Liver (tissue), 9 donors: ENCODE measurements around the gene SAFB. TPM values are rescaled to one million over a fixed set of nuclear protein-coding genes. Genes with fewer than 3 reads are reported as not detected.
A peak's percentile ranks its signal among the peaks of the same experiment; 100 is the strongest.

Experiments used
- DNase-seq: peaks from one replicate; pipeline ENCODE4 v3.0.0-alpha.2; 2017; ENCODE audit warnings: low spot score
- H3K27ac ChIP-seq, 2 donors: one replicate each; pipeline ENCODE4 v1.7.0; 2013; ENCODE audit warnings: inconsistent platforms in 2 of 2, low read length in 2 of 2, control low read depth in 1 of 2, low read depth in 1 of 2, mild to moderate bottlenecking in 1 of 2
- H3K27me3 ChIP-seq, 4 donors: one replicate each; pipeline versions ENCODE4 v1.6.1 to v1.7.0; 2013; ENCODE audit warnings: low read length in 3 of 4, inconsistent platforms in 1 of 4, mild to moderate bottlenecking in 1 of 4, moderate library complexity in 1 of 4; ENCODE audit not compliant: control insufficient read depth in 4 of 4, insufficient read depth in 4 of 4
- H3K36me3 ChIP-seq, 4 donors: one replicate each; pipeline versions ENCODE4 v1.6.1 to v1.7.0; 2013; ENCODE audit warnings: low read length in 3 of 4, mild to moderate bottlenecking in 3 of 4, low read depth in 1 of 4, moderate library complexity in 1 of 4; ENCODE audit not compliant: control insufficient read depth in 4 of 4, insufficient read depth in 3 of 4
- H3K4me1 ChIP-seq, 4 donors: one replicate each; pipeline versions ENCODE4 v1.6.1 to v1.7.0; 2013; ENCODE audit warnings: low read length in 3 of 4, mild to moderate bottlenecking in 3 of 4, moderate library complexity in 1 of 4; ENCODE audit not compliant: control insufficient read depth in 4 of 4, insufficient read depth in 4 of 4
- H3K4me3 ChIP-seq, 3 donors: one replicate each; pipeline versions ENCODE4 v1.6.1 to v1.7.0; 2013; ENCODE audit warnings: low read length in 3 of 3, control low read depth in 1 of 3, low read depth in 1 of 3, mild to moderate bottlenecking in 1 of 3
- H3K9ac ChIP-seq, 2 donors: one replicate each; pipeline ENCODE4 v1.7.0; 2013; ENCODE audit warnings: low read length in 2 of 2, mild to moderate bottlenecking in 2 of 2, moderate library complexity in 2 of 2, control low read depth in 1 of 2, low read depth in 1 of 2
- H3K9me3 ChIP-seq, 4 donors: one replicate each; pipeline versions ENCODE4 v1.6.1 to v1.7.0; 2013; ENCODE audit warnings: low read length in 3 of 4; ENCODE audit not compliant: control insufficient read depth in 4 of 4
- ATF3 ChIP-seq: IDR thresholded peaks from 2 replicates; pipeline ENCODE4 v1.6.1; 2016; ENCODE audit warnings: antibody characterized with exemption
- CTCF ChIP-seq: fragments of 150-350 bp; IDR thresholded peaks from 2 replicates; pipeline ENCODE4 v1.5.1; 2017; ENCODE audit warnings: improper control_type of control experiment, low read depth, low read length; ENCODE audit not compliant: missing input control
- EGR1 ChIP-seq, 2 donors: IDR thresholded peaks; 2 replicates each; pipeline ENCODE4 v1.6.1; 2016 to 2018; ENCODE audit warnings: antibody characterized with exemption in 2 of 2, low read depth in 2 of 2
- FOXA1 ChIP-seq: IDR thresholded peaks from 2 replicates; pipeline ENCODE4 v1.6.1; 2016; ENCODE audit warnings: antibody characterized with exemption
- FOXA2 ChIP-seq: IDR thresholded peaks from 2 replicates; pipeline ENCODE4 v1.6.1; 2016; ENCODE audit warnings: antibody characterized with exemption
- GABPA ChIP-seq, 2 donors: IDR thresholded peaks in 1 of 2; conservative IDR thresholded peaks in 1 of 2; 2 replicates each; pipeline ENCODE4 v1.6.1; 2016; ENCODE audit warnings: antibody characterized with exemption in 2 of 2, mild to moderate bottlenecking in 1 of 2, moderate library complexity in 1 of 2
- HNF4A ChIP-seq, 2 donors: conservative IDR thresholded peaks; 2 replicates each; pipeline ENCODE4 v1.6.1; 2016; ENCODE audit warnings: antibody characterized with exemption in 2 of 2, mild to moderate bottlenecking in 2 of 2
- HNF4G ChIP-seq: IDR thresholded peaks from 2 replicates; pipeline ENCODE4 v1.6.1; 2016; ENCODE audit warnings: antibody characterized with exemption
- JUND ChIP-seq, 2 donors: IDR thresholded peaks; 2 replicates each; pipeline ENCODE4 v1.6.1; 2016; ENCODE audit warnings: antibody characterized with exemption in 2 of 2
- NR2F2 ChIP-seq: IDR thresholded peaks from 2 replicates; pipeline ENCODE4 v1.6.1; 2016; ENCODE audit warnings: antibody characterized with exemption
- REST ChIP-seq: IDR thresholded peaks from 2 replicates; pipeline ENCODE4 v1.6.1; 2016; ENCODE audit warnings: antibody characterized with exemption, mild to moderate bottlenecking
- RXRA ChIP-seq, 2 donors: IDR thresholded peaks; 2 replicates each; pipeline ENCODE4 v1.6.1; 2017 to 2018; ENCODE audit warnings: antibody characterized with exemption in 2 of 2, mild to moderate bottlenecking in 1 of 2
- SP1 ChIP-seq: IDR thresholded peaks from 2 replicates; pipeline ENCODE4 v1.6.1; 2018; ENCODE audit warnings: antibody characterized with exemption, mild to moderate bottlenecking
- TAF1 ChIP-seq: conservative IDR thresholded peaks from 2 replicates; pipeline ENCODE4 v1.6.1; 2016; ENCODE audit warnings: antibody characterized with exemption, mild to moderate bottlenecking
- YY1 ChIP-seq: IDR thresholded peaks from 2 replicates; pipeline ENCODE4 v1.6.1; 2016; ENCODE audit warnings: antibody characterized with exemption, mild to moderate bottlenecking
- ZBTB33 ChIP-seq: IDR thresholded peaks from 2 replicates; pipeline ENCODE4 v1.6.1; 2016; ENCODE audit warnings: antibody characterized with exemption
- WGBS: extraction: QIAGEN DNeasy Blood & Tissue Kit; methylation state at CpG from one replicate; pipeline ENCODE4 v1.1.7; 2013; 5-methylcytosine and 5-hydroxymethylcytosine counted together
- polyA plus RNA-seq, 2 donors: library from polyadenylated mRNA; stranded (reverse) in 1 of 2; unstranded in 1 of 2; fragments of 200-250 nt in 1 of 2; fragments of >200 nt in 1 of 2; fragmentation: Nextera tagmentation in 1 of 2; extraction: Ambion mirVana in 1 of 2; gene quantifications; one replicate each; pipeline versions ENCODE4 v1.2.1 to v1.2.3, GENCODE V29; 2013 to 2015
- total RNA-seq, 2 donors: library from RNA; depleted of rRNA; stranded (reverse); fragments of >200 nt; gene quantifications; one replicate each; pipeline ENCODE4 v1.2.3, GENCODE V29; 2014
- donor health status: healthy.
- donor health status: healthy.
- donor health status: healthy.
- donor health status: healthy.
- donor health status: healthy.

The SAFB gene
- total and polyA plus RNA-seq, 4 donors = 16.5 to 65.0 (median 38.5) TPM

GRCh38 chr19:5624741-5625278 lies 1.9 kb downstream of the SAFB start (continued):
- no peak for TF ChIP-seq SP1
- TF ChIP-seq TAF1 = no peak
- TF ChIP-seq JUND (IDR thresholded peaks at IDR 0.05) = no peak
- no peak for TF ChIP-seq YY1

- H3K4me3 ChIP-seq = no peak overlapping the region
- no peak overlapping the region for H3K27ac ChIP-seq
- 93% methylated on average over 12 of the region's 12 CpGs for WGBS
- TF ChIP-seq HNF4G = no peak
- no peak for TF ChIP-seq REST
- no peak for TF ChIP-seq GABPA (IDR thresholded peaks at IDR 0.05 in 1 of 2, conservative IDR thresholded peaks at IDR 0.05 in 1 of 2)
- TF ChIP-seq HNF4A (conservative IDR thresholded peaks at IDR 0.05) = no peak
- TF ChIP-seq RXRA (IDR thresholded peaks at IDR 0.05) = no peak
- TF ChIP-seq TAF1 = no peak
- no peak for TF ChIP-seq SP1
- TF ChIP-seq YY1 = no peak
- TF ChIP-seq NR2F2 = no peak
- TF ChIP-seq ATF3 = no peak
- no peak for TF ChIP-seq EGR1 (IDR thresholded peaks at IDR 0.05; ENCODE audit: low read depth in 2 of 2)
- no peak for TF ChIP-seq ZBTB33
- no peak for TF ChIP-seq FOXA2
- TF ChIP-seq FOXA1 = no peak
- peaks cover 3 to 25% (median 15%) of the 10 kb centered on the region in 4 donors for H3K36me3 ChIP-seq
- no peaks in the 10 kb centered on the region for H3K9me3 ChIP-seq
- DNase-seq = no peak
- no peaks in the 10 kb centered on the region for H3K27me3 ChIP-seq
- H3K9ac ChIP-seq = no peak overlapping the region
- H3K4me1 ChIP-seq = peaks cover 2 to 62% (median 46%) of the 10 kb centered on the region in 4 donors
Measured at GRCh38 chr19:5625641-5626040, 2.8 kb downstream of the SAFB start.

- Histone ChIP-seq H3K9ac (no peak overlapping the region), H3K27me3 (no peaks in the 10 kb centered on the region), H3K4me3 (no peak overlapping the region), H3K36me3 (peaks cover 3 to 25% (median 14%) of the 10 kb centered on the region in 4 donors), H3K4me1 (peaks cover 4 to 66% (median 50%) of the 10 kb centered on the region in 4 donors), H3K9me3 (no peaks in the 10 kb centered on the region), H3K27ac (no peak overlapping the region)
- DNase-seq = peak; percentile 63
- 75% methylated on average over 6 of the region's 6 CpGs for WGBS
- no peak for TF ChIP-seq ZBTB33
- no peak for TF ChIP-seq REST
- no peak for TF ChIP-seq HNF4G
- no peak for TF ChIP-seq JUND (IDR thresholded peaks at IDR 0.05)
- TF ChIP-seq CTCF = no peak
- no peak for TF ChIP-seq NR2F2
- no peak for TF ChIP-seq SP1
Measured at GRCh38 chr19:5627395-5627904, 4.6 kb downstream of the SAFB start.
